GM12874 (cell line): ENCODE measurements around the gene FHAD1.

Source experiments
- CTCF ChIP-seq: IDR thresholded peaks from 2 replicates; pipeline ENCODE4 v1.5.1; 2011; ENCODE audit warnings: low read depth, mild to moderate bottlenecking, control low read depth, low read length, moderate library complexity; ENCODE audit not compliant: insufficient read depth

Gene FHAD1

DNA sequence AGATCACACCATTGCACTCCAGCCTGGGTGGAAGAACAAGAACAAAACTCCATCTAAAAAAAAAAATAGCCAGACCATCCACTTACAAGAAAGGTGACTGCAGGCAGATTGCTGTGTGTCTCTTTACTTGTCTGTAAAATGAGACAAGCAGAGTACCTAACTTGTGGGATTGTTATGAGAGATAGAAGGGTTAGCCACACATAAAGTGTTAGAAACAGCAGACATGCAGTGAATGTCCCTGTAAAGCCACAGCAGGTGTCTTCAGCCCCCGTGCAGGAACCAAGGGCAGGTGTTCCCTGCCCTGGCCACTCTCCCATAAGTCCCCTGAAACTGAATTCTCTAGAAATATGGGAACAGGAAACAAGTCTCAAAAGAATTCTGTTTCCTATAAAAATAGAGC lies 121.9 kb downstream of the FHAD1 start:
- TF ChIP-seq CTCF: no peak

DNA sequence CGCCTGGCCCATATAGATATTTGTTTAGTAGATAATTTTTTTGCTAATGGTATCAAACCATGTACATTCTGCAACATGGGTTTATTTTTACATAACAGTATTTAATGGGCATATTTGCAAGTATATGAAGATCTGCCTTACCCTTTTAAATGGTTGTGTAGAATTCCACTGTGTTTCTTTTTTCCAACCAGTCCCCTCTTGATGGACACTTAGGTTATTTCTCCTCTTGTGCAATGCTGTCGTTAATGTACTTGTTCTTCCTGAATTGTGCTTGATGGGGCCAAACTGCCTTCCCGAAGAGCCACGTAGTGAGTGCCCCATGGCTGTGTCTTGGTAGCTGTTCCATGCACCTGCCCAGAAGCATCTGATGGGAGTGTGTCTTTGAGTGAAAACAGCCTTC lies 123.2 kb downstream of the FHAD1 start:
- TF ChIP-seq CTCF: no peak

- TF ChIP-seq CTCF: no peak
Observed at GRCh38 chr1:15370781-15371520, 123.9 kb downstream of the FHAD1 start.

GRCh38 chr1:15371610-15372545 lies 124.9 kb downstream of the FHAD1 start:
- no peak for TF ChIP-seq CTCF

DNA sequence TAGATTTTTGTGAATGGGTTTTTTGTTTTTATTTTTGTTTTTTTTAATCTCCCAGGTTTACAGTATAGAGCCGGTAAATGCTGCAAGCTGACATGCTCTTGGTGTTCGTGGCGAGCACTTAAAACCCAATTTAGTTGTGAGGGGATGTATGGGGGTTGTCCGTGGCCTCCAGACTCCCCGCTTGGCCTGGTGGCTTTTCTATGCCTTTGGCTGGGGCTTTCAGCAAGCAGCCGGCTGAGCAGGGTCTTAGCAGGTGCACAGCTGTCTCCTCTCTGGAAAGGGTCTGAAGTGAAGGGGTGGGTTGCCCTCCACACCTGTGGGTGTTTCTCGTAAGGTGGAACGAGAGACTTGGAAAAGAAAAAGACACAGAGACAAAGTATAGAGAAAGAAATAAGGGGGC lies 131.7 kb downstream of the FHAD1 start:
- no peak for TF ChIP-seq CTCF

GRCh38 chr1:15380601-15381508 lies 133.8 kb downstream of the FHAD1 start:
- no peak for TF ChIP-seq CTCF
